K562 (cell line): ENCODE results near the gene RNF121. TPM values are rescaled to one million over a fixed set of nuclear protein-coding genes. Genes with fewer than 3 reads are reported as not detected.
A peak's percentile ranks its signal among the peaks of the same experiment; 100 is the strongest.

Experiments
- C11orf30 ChIP-seq: fragments of 450-650 bp; IDR thresholded peaks from 2 replicates; pipeline ENCODE4 v1.6.1; 2016; ENCODE audit warnings: low read depth, mild to moderate bottlenecking
- JUNB ChIP-seq: fragments of 450-650 bp; formaldehyde crosslinking; conservative IDR thresholded peaks from 2 replicates; pipeline ENCODE4 v1.4.0; 2020; ENCODE audit warnings: mild to moderate bottlenecking
- MAFF ChIP-seq: IDR thresholded peaks from 2 replicates; pipeline ENCODE4 v1.6.1; 2012; ENCODE audit warnings: low read length, improper control_type of control experiment
- MAFG ChIP-seq: fragments of 450-650 bp; conservative IDR thresholded peaks from 2 replicates; pipeline ENCODE4 v1.6.1; 2016; ENCODE audit warnings: missing genetic modification characterization, missing compliant biosample characterization
- MAFK ChIP-seq: IDR thresholded peaks from 2 replicates; pipeline ENCODE4 v1.6.1; 2011; ENCODE audit warnings: low read length, improper control_type of control experiment
- NFE2 ChIP-seq: IDR thresholded peaks from 2 replicates; pipeline ENCODE4 v1.6.1; 2014; ENCODE audit warnings: antibody characterized with exemption, low read depth
- NFE2L1 ChIP-seq: fragments of 450-650 bp; IDR thresholded peaks from 2 replicates; pipeline ENCODE4 v1.6.1; 2016; ENCODE audit warnings: missing genetic modification characterization, low read depth, mild to moderate bottlenecking, missing compliant biosample characterization, moderate library complexity, borderline replicate concordance
- SMARCE1 ChIP-seq: fragments of 450-650 bp; IDR thresholded peaks from 2 replicates; pipeline ENCODE4 v1.7.1; 2016; ENCODE audit warnings: mild to moderate bottlenecking
- ZNF644 ChIP-seq: fragments of 200-800 bp; sonication (Bioruptor generic); IDR thresholded peaks from 2 replicates; pipeline ENCODE4 v1.6.1; 2016; ENCODE audit warnings: low read depth, missing genetic modification characterization, missing compliant biosample characterization
- polyA plus RNA-seq, 8 experiments: library from polyadenylated mRNA; depleted of rRNA in 4 of 8; stranded (reverse) in 5 of 8; unstranded in 3 of 8; fragments of >200 nt; fragmentation: Nextera tagmentation in 2 of 8; fragmentation: Illumina TruSeq in 1 of 8; extraction: Ambion mirVana in 2 of 8; extraction: Trizol in 1 of 8; gene quantifications; 2 replicates each; pipeline versions ENCODE4 v1.2.1 to v1.2.3, GENCODE V29; 2011 to 2014; ENCODE audit warnings: inconsistent platforms in 1 of 8, missing spikeins in 1 of 8
- total RNA-seq, 7 experiments: library from RNA; depleted of rRNA in 6 of 7; stranded (reverse); fragments of >200 nt in 6 of 7; fragmentation: Illumina TruSeq in 2 of 7; extraction: Trizol in 2 of 7; gene quantifications; 2 replicates each; pipeline versions ENCODE4 v1.2.1 to v1.2.3, GENCODE V29; 2011 to 2021; ENCODE audit warnings: low replicate concordance in 1 of 7
- TF ChIP-seq, protein P1 (sequence below): fragments of 450-650 bp; formaldehyde crosslinking; IDR thresholded peaks from 2 replicates; pipeline ENCODE4 v1.4.0; 2020; ENCODE audit warnings: mild to moderate bottlenecking
- TF ChIP-seq, protein P2 (sequence below), 2 experiments: IDR thresholded peaks in 1 of 2; conservative IDR thresholded peaks in 1 of 2; 2 replicates each; pipeline ENCODE4 v1.6.1; 2016; ENCODE audit warnings: low read depth in 2 of 2, mild to moderate bottlenecking in 1 of 2, missing compliant biosample characterization in 1 of 2, missing genetic modification characterization in 1 of 2, moderate library complexity in 1 of 2

Gene RNF121
- total and polyA plus RNA-seq, 9 of the 15 experiments (the other 6 are each of a cell fraction or from before 2014, with no cell fraction given), result 8.0 to 63.4 (median 20.5) TPM

DNA sequence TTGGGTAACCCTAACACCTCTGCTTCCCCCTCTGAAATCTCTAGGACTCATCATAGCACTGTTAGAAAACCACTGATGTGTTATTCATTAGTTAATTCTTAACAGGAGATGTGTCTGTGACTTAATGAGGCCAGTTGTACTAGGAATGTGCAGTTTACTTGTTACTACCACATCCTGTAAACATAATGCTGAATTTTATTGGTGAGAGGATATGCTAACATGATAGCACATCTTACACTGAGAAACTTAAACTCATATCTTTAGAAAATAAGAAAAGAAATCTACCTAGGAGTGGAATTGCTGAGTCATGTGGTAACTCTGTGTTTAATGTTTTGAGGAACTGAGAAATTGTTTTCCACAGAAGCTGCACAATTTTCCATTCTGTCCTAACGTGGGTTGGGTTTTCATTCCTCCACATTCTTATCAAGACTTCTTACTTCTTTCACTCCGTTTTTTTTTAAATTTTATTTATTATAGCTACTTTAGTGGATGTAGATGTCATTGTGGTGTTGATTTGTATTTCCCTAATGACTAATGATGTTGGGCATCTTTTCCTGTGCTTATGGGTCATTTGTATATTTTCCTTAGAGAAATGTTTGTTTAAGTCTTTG is 33.7 kb downstream of the RNF121 start (continued):
- TF ChIP-seq, protein P1, sequence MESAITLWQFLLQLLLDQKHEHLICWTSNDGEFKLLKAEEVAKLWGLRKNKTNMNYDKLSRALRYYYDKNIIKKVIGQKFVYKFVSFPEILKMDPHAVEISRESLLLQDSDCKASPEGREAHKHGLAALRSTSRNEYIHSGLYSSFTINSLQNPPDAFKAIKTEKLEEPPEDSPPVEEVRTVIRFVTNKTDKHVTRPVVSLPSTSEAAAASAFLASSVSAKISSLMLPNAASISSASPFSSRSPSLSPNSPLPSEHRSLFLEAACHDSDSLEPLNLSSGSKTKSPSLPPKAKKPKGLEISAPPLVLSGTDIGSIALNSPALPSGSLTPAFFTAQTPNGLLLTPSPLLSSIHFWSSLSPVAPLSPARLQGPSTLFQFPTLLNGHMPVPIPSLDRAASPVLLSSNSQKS (CRISPR knock-in tag), result no peak
- TF ChIP-seq NFE2L1 (peak; percentile 93), NFE2 (peak; percentile 94), ZNF644 (tag) (no peak), MAFF (peak; percentile 95), C11orf30 (peak; percentile 96), MAFK (peak; percentile 92), SMARCE1 (peak; percentile 48; the same call in 1 of the 2 replicates), JUNB (CRISPR knock-in tag) (no peak), MAFG (peak; percentile 97)
- TF ChIP-seq, protein P2, sequence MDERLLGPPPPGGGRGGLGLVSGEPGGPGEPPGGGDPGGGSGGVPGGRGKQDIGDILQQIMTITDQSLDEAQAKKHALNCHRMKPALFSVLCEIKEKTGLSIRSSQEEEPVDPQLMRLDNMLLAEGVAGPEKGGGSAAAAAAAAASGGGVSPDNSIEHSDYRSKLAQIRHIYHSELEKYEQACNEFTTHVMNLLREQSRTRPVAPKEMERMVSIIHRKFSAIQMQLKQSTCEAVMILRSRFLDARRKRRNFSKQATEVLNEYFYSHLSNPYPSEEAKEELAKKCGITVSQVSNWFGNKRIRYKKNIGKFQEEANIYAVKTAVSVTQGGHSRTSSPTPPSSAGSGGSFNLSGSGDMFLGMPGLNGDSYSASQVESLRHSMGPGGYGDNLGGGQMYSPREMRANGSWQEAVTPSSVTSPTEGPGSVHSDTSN (CRISPR knock-in tag; IDR thresholded peaks at IDR 0.05; ENCODE audit: low read depth), result no peak
- TF ChIP-seq, protein P2 (tag; conservative IDR thresholded peaks at IDR 0.05; ENCODE audit: low read depth), result peak; percentile 20; the same call in 1 of the 2 replicates
